Fibroblast of mammary gland (primary cell): ENCODE data around the gene CLEC3A.

Experiments used
- DNase-seq: peaks from one replicate; pipeline ENCODE4 v3.0.0-alpha.2; 2010; ENCODE audit warnings: low read depth
- H3K4me3 ChIP-seq: 2 replicates; pipeline ENCODE4 v1.5.1; 2011; ENCODE audit warnings: low read depth, mild to moderate bottlenecking, low read length, moderate library complexity; ENCODE audit not compliant: control insufficient read depth
- CTCF ChIP-seq: conservative IDR thresholded peaks from 2 replicates; pipeline ENCODE4 v1.5.1; 2011; ENCODE audit warnings: low read depth, low read length, inconsistent platforms; ENCODE audit not compliant: control insufficient read depth, insufficient read depth

CLEC3A gene

DNA sequence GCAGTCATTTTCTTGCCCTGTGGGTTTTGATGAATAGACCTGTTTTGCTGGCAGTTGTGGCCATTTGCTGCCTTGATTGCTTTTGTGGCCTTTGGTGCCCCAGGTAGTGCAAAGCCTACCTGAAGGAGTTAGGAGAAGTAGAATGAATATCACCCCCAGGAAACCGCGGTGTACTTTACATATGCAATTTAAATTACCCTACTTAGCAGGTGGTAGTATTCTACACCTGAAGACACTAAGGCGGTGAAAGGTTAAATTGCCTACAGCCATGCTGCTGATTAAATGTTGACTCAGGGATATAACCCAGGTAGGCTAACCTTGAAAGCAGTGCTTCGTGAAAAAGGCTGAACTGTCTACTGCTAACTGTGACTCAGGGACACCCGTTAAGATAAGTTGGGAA, 49.9 kb downstream of the CLEC3A start:
- TF ChIP-seq CTCF, result no peak
- no peak overlapping the region for H3K4me3 ChIP-seq
- DNase-seq, result no peak

GRCh38 chr16:78075800-78076199, 53.5 kb downstream of the CLEC3A start:
- no peak for DNase-seq
- no peak for TF ChIP-seq CTCF
- H3K4me3 ChIP-seq, result no peak overlapping the region

- no peak overlapping the region for H3K4me3 ChIP-seq
- no peak for DNase-seq
- no peak for TF ChIP-seq CTCF
Observed at GRCh38 chr16:78081341-78081740, 59.0 kb downstream of the CLEC3A start.
